ENCODE measurements around the gene FNDC1.

FNDC1 gene

GRCh38 chr6:159127701-159128100 is 41.5 kb upstream of the FNDC1 start:
- no peak overlapping the region for H2AFZ ChIP-seq (ENCODE audit: low read depth, low read length)
- no peak overlapping the region for H2BK120ac ChIP-seq (ENCODE audit: low read depth, low read length)
- H3K4me1 ChIP-seq (ENCODE audit: control insufficient read depth, insufficient read depth, low read depth, low read length), result no peaks in the 10 kb centered on the region
- DNase-seq, result no peak
- H3K4me3 ChIP-seq (ENCODE audit: insufficient read depth in 1 of 2, low read depth in 1 of 2, low read length in 2 of 2), result no peak overlapping the region
- H2AK5ac ChIP-seq (ENCODE audit: low read length, severe bottlenecking), result no peak overlapping the region
- no peak overlapping the region for H3K23ac ChIP-seq (ENCODE audit: low read length in 2 of 2)
- no peak overlapping the region for H2BK5ac ChIP-seq (ENCODE audit: low read depth, low read length, poor library complexity, severe bottlenecking)
- no peak overlapping the region for H3K9ac ChIP-seq (ENCODE audit: low read length)
- no peak overlapping the region for H3K27ac ChIP-seq (ENCODE audit: low read length, poor library complexity, severe bottlenecking)
- no peaks in the 10 kb centered on the region for H3K79me1 ChIP-seq (replicated peaks; ENCODE audit: low read length, poor library complexity, severe bottlenecking)
- H4K91ac ChIP-seq (ENCODE audit: low read length), result no peak overlapping the region
- 86% methylated on average over 12 of the region's 12 CpGs for WGBS
- H3K18ac ChIP-seq (ENCODE audit: low read depth in 1 of 2, low read length in 2 of 2), result no peak overlapping the region
- H3K9me3 ChIP-seq (ENCODE audit: control insufficient read depth, low read length), result no peaks in the 10 kb centered on the region
- H2BK12ac ChIP-seq (ENCODE audit: low read length in 2 of 2), result no peak overlapping the region
- no peak overlapping the region for H3K14ac ChIP-seq (ENCODE audit: low read length in 2 of 2)
- H3K4me2 ChIP-seq (ENCODE audit: low read length, poor library complexity, severe bottlenecking), result no peak overlapping the region
- H3K27me3 ChIP-seq (ENCODE audit: control insufficient read depth in 1 of 2, insufficient read depth in 1 of 2, low read length in 2 of 2), result peaks cover 16 to 23% of the 10 kb centered on the region in 2 experiments
- H3K36me3 ChIP-seq (ENCODE audit: control insufficient read depth in 1 of 2, insufficient read depth in 2 of 2, low read depth in 1 of 2, low read length in 2 of 2), result no peaks in the 10 kb centered on the region
- H2BK15ac ChIP-seq (ENCODE audit: low read depth, poor library complexity, severe bottlenecking), result no peak overlapping the region
- no peak overlapping the region for H4K8ac ChIP-seq (ENCODE audit: low read length)
- H3K4ac ChIP-seq (ENCODE audit: low read depth in 1 of 2, low read length in 2 of 2), result no peak overlapping the region

- H4K91ac ChIP-seq (ENCODE audit: low read length), result no peak overlapping the region
- 94% methylated on average over 30 of the region's 30 CpGs for WGBS
- H3K27ac ChIP-seq (ENCODE audit: low read length, poor library complexity, severe bottlenecking), result no peak overlapping the region
- no peak overlapping the region for H3K18ac ChIP-seq (ENCODE audit: low read depth in 1 of 2, low read length in 2 of 2)
- no peak overlapping the region for H3K4ac ChIP-seq (ENCODE audit: low read depth in 1 of 2, low read length in 2 of 2)
- H3K9me3 ChIP-seq (ENCODE audit: control insufficient read depth, low read length), result no peaks in the 10 kb centered on the region
- no peak overlapping the region for H4K8ac ChIP-seq (ENCODE audit: low read length)
- no peak overlapping the region for H2BK12ac ChIP-seq (ENCODE audit: low read length in 2 of 2)
- H3K27me3 ChIP-seq (ENCODE audit: control insufficient read depth in 1 of 2, insufficient read depth in 1 of 2, low read length in 2 of 2), result peaks cover 15 to 21% of the 10 kb centered on the region in 2 experiments
- H3K23ac ChIP-seq (ENCODE audit: low read length in 2 of 2), result no peak overlapping the region
- H3K36me3 ChIP-seq (ENCODE audit: control insufficient read depth in 1 of 2, insufficient read depth in 2 of 2, low read depth in 1 of 2, low read length in 2 of 2), result no peaks in the 10 kb centered on the region
- H2BK120ac ChIP-seq (ENCODE audit: low read depth, low read length), result no peak overlapping the region
- H3K4me3 ChIP-seq (ENCODE audit: insufficient read depth in 1 of 2, low read depth in 1 of 2, low read length in 2 of 2), result no peak overlapping the region
- no peak overlapping the region for H3K14ac ChIP-seq (ENCODE audit: low read length in 2 of 2)
- H2AFZ ChIP-seq (ENCODE audit: low read depth, low read length), result no peak overlapping the region
- no peak overlapping the region for H3K9ac ChIP-seq (ENCODE audit: low read length)
- H2BK5ac ChIP-seq (ENCODE audit: low read depth, low read length, poor library complexity, severe bottlenecking), result no peak overlapping the region
- H2AK5ac ChIP-seq (ENCODE audit: low read length, severe bottlenecking), result no peak overlapping the region
- no peaks in the 10 kb centered on the region for H3K79me1 ChIP-seq (replicated peaks; ENCODE audit: low read length, poor library complexity, severe bottlenecking)
- no peak overlapping the region for H2BK15ac ChIP-seq (ENCODE audit: low read depth, poor library complexity, severe bottlenecking)
- H3K4me2 ChIP-seq (ENCODE audit: low read length, poor library complexity, severe bottlenecking), result no peak overlapping the region
- no peaks in the 10 kb centered on the region for H3K4me1 ChIP-seq (ENCODE audit: control insufficient read depth, insufficient read depth, low read depth, low read length)
- no peak for DNase-seq
Observed at GRCh38 chr6:159128978-159129377, 40.2 kb upstream of the FNDC1 start.

GRCh38 chr6:159130846-159131245 is 38.4 kb upstream of the FNDC1 start:
- Histone ChIP-seq H3K36me3 (ENCODE audit: control insufficient read depth in 1 of 2, insufficient read depth in 2 of 2, low read depth in 1 of 2, low read length in 2 of 2) (no peaks in the 10 kb centered on the region), H3K9me3 (ENCODE audit: control insufficient read depth, low read length) (no peaks in the 10 kb centered on the region), H3K27me3 (ENCODE audit: control insufficient read depth in 1 of 2, insufficient read depth in 1 of 2, low read length in 2 of 2) (peaks cover 21 to 26% of the 10 kb centered on the region in 2 experiments), H2BK12ac (ENCODE audit: low read length in 2 of 2) (no peak overlapping the region), H3K79me1 (replicated peaks; ENCODE audit: low read length, poor library complexity, severe bottlenecking) (no peaks in the 10 kb centered on the region), H2BK5ac (ENCODE audit: low read depth, low read length, poor library complexity, severe bottlenecking) (no peak overlapping the region), H3K27ac (ENCODE audit: low read length, poor library complexity, severe bottlenecking) (no peak overlapping the region), H3K4ac (ENCODE audit: low read depth in 1 of 2, low read length in 2 of 2) (no peak overlapping the region), H3K4me3 (ENCODE audit: insufficient read depth in 1 of 2, low read depth in 1 of 2, low read length in 2 of 2) (no peak overlapping the region), H3K18ac (ENCODE audit: low read depth in 1 of 2, low read length in 2 of 2) (no peak overlapping the region), H2AK5ac (ENCODE audit: low read length, severe bottlenecking) (no peak overlapping the region), H4K91ac (ENCODE audit: low read length) (no peak overlapping the region), H3K23ac (ENCODE audit: low read length in 2 of 2) (no peak overlapping the region), H3K14ac (ENCODE audit: low read length in 2 of 2) (no peak overlapping the region), H4K8ac (ENCODE audit: low read length) (no peak overlapping the region), H2BK15ac (ENCODE audit: low read depth, poor library complexity, severe bottlenecking) (no peak overlapping the region), H3K4me1 (ENCODE audit: control insufficient read depth, insufficient read depth, low read depth, low read length) (no peaks in the 10 kb centered on the region), H3K9ac (ENCODE audit: low read length) (no peak overlapping the region), H2AFZ (ENCODE audit: low read depth, low read length) (no peak overlapping the region), H3K4me2 (ENCODE audit: low read length, poor library complexity, severe bottlenecking) (no peak overlapping the region), H2BK120ac (ENCODE audit: low read depth, low read length) (no peak overlapping the region)
- no peak for DNase-seq
- 93% methylated on average over 10 of the region's 11 CpGs for WGBS

DNA sequence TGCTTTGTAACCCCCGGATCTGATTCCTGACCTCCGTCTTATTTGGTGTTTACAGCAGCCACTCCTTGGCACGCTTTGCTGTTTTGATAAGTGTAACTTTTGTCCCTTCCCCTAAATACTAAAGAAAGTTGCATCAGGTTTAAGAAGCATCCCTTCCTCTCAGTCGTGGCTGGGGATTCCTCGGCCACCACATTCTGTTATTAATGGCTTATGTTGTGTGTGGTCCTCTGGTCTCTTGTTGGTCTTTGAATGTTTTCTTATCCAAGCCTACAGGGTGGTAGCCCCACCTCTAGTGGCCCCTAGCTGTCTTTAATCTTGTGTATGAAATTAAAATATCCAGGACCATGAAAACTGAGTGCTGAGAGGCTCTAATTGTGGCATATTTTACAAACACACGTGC is 37.5 kb upstream of the FNDC1 start:
- H3K9me3 ChIP-seq (ENCODE audit: control insufficient read depth, low read length), result no peaks in the 10 kb centered on the region
- H3K4ac ChIP-seq (ENCODE audit: low read depth in 1 of 2, low read length in 2 of 2), result no peak overlapping the region
- H3K23ac ChIP-seq (ENCODE audit: low read length in 2 of 2), result no peak overlapping the region
- no peak overlapping the region for H2BK12ac ChIP-seq (ENCODE audit: low read length in 2 of 2)
- no peak overlapping the region for H2AK5ac ChIP-seq (ENCODE audit: low read length, severe bottlenecking)
- no peak overlapping the region for H4K8ac ChIP-seq (ENCODE audit: low read length)
- no peak overlapping the region for H3K4me3 ChIP-seq (ENCODE audit: insufficient read depth in 1 of 2, low read depth in 1 of 2, low read length in 2 of 2)
- H3K18ac ChIP-seq (ENCODE audit: low read depth in 1 of 2, low read length in 2 of 2), result no peak overlapping the region
- no peak overlapping the region for H4K91ac ChIP-seq (ENCODE audit: low read length)
- H3K27me3 ChIP-seq (ENCODE audit: control insufficient read depth in 1 of 2, insufficient read depth in 1 of 2, low read length in 2 of 2), result peaks cover 20 to 34% of the 10 kb centered on the region in 2 experiments
- DNase-seq, result no peak
- H3K9ac ChIP-seq (ENCODE audit: low read length), result no peak overlapping the region
- no peaks in the 10 kb centered on the region for H3K79me1 ChIP-seq (replicated peaks; ENCODE audit: low read length, poor library complexity, severe bottlenecking)
- no peaks in the 10 kb centered on the region for H3K36me3 ChIP-seq (ENCODE audit: control insufficient read depth in 1 of 2, insufficient read depth in 2 of 2, low read depth in 1 of 2, low read length in 2 of 2)
- H3K27ac ChIP-seq (ENCODE audit: low read length, poor library complexity, severe bottlenecking), result no peak overlapping the region
- no peaks in the 10 kb centered on the region for H3K4me1 ChIP-seq (ENCODE audit: control insufficient read depth, insufficient read depth, low read depth, low read length)
- H2BK5ac ChIP-seq (ENCODE audit: low read depth, low read length, poor library complexity, severe bottlenecking), result no peak overlapping the region
- no peak overlapping the region for H3K4me2 ChIP-seq (ENCODE audit: low read length, poor library complexity, severe bottlenecking)
- H2BK120ac ChIP-seq (ENCODE audit: low read depth, low read length), result no peak overlapping the region
- 83% methylated on average over 5 of the region's 6 CpGs for WGBS
- H3K14ac ChIP-seq (ENCODE audit: low read length in 2 of 2), result no peak overlapping the region
- no peak overlapping the region for H2AFZ ChIP-seq (ENCODE audit: low read depth, low read length)
- H2BK15ac ChIP-seq (ENCODE audit: low read depth, poor library complexity, severe bottlenecking), result no peak overlapping the region

All from mesenchymal stem cell (in vitro differentiated cells and primary cell).